HG03039 (cell line): ENCODE results near the gene GPATCH1.

Source experiments
- ATAC-seq: cut with Tn5 transposase; IDR thresholded peaks from one replicate; pipeline ENCODE4 v1.9.1; 2021; ENCODE audit warnings: mild to moderate bottlenecking, moderate library complexity; ENCODE audit not compliant: unreplicated experiment

Gene GPATCH1

GRCh38 chr19:33062902-33063301 is 18.1 kb upstream of the GPATCH1 start:
- ATAC-seq = no peak

DNA sequence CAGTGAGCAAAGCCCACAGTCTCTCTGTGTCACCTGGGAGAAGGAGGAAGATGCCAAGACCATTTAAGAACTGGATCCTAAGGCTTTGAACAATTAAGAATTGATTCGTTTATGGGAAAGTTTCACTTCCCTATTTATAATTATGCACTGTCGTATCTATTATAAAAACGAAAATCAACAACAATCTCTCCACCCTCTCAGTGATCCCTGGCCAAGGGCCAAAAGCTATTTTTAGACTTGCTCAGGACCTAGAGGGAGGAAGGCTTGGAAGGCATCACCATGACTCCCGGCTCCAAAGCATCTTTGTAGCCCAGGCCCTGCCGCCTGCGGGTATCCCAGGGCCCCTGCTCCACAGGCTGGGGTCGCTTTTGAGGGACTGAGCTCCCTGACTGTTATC is 17.6 kb upstream of the GPATCH1 start:
- no peak for ATAC-seq

DNA sequence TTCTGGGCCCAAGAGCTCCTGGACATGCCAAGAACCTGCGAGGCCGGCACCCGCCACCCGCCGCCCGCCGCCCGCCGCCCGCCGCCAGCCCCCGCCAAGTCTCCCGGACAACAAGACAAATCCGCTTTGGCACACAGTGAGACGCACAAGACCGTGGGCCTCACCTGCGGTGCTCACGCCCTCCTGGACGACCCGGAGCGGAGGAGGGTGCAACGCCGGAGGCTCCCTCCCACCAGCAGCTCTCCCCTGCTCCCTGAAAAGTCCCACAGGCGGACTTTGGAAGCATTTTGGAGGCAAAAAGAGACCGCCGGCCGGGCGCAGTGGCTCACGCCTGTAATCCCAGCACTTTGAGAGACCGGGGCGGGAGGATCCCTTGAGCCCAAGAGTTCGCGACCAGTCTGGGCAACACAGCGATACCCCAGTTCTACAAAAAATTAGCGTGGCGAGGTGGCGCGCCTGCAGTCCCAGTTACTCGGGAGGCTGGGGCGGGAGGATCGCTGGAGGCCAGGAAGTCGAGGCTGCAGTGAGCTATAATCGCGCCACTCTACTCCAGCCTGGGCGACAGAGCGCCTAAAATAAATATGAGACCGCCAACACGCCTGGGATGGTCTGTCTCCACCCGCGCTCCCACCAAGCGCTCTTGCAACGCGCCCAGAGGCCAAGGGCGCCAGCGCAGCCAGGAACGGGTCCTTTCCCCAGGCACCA is 17.1 kb upstream of the GPATCH1 start:
- peak; percentile 4 for ATAC-seq

- peak; percentile 24 for ATAC-seq
Observed at GRCh38 chr19:33064458-33064791, 16.6 kb upstream of the GPATCH1 start.

GRCh38 chr19:33064792-33065550 is 16.0 kb upstream of the GPATCH1 start, which contains the start of gene RHPN2:
Gene RHPN2 (minus strand): TSS chr19:33064888. CDS start chr19:33064852, 36 bp downstream.
- peak; percentile 44 for ATAC-seq

GRCh38 chr19:33066543-33066942 is 14.4 kb upstream of the GPATCH1 start:
- ATAC-seq = no peak

- no peak for ATAC-seq
Observed at GRCh38 chr19:33067121-33067520, 13.9 kb upstream of the GPATCH1 start.

GRCh38 chr19:33071887-33072286 is 9.1 kb upstream of the GPATCH1 start:
- ATAC-seq = no peak

GRCh38 chr19:33075519-33075918 is 5.5 kb upstream of the GPATCH1 start:
- ATAC-seq = no peak

GRCh38 chr19:33085570-33086128 is 4.7 kb downstream of the GPATCH1 start:
- no peak for ATAC-seq

GRCh38 chr19:33086955-33087354 is 6.0 kb downstream of the GPATCH1 start:
- no peak for ATAC-seq

GRCh38 chr19:33089010-33089409 is 8.0 kb downstream of the GPATCH1 start:
- no peak for ATAC-seq

- no peak for ATAC-seq
Observed at GRCh38 chr19:33090179-33090578, 9.2 kb downstream of the GPATCH1 start.

DNA sequence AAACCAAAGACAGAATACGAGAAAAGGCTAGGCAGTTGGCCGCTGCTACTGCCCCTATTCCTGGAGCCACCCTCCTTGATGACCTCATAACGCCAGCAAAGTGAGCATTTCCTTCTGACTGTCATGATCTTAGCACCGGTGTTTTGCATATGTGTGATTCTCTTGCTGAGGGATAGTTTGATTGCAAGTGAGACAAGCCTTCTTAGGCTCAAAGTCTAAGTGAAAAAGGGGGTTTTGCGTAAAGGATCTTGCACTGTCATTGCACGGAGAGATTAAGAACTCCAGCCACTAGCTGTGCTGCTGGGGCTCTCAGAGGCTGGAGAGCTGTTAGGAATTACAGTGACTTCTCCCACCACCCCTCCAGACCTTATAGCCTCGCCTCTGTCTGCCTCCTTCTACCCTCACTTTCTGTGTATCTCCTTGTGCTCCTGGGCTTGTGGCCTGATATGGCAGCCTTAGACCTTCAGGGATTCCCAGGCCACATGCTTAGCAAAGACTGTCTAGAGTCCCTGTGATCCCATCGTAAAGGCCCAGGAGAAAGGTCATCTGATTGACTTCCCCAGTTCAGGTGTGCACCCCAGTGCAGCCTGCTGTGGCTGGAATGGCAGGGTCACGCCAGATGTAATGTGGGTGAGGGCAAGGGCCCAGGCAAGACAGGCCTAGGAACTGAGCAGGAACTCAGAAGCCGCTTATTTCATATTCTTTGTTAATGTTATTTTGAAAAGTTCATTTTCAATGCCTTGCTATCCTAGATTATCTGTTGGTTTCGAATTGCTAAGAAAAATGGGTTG is 12.6 kb downstream of the GPATCH1 start:
- no peak for ATAC-seq

DNA sequence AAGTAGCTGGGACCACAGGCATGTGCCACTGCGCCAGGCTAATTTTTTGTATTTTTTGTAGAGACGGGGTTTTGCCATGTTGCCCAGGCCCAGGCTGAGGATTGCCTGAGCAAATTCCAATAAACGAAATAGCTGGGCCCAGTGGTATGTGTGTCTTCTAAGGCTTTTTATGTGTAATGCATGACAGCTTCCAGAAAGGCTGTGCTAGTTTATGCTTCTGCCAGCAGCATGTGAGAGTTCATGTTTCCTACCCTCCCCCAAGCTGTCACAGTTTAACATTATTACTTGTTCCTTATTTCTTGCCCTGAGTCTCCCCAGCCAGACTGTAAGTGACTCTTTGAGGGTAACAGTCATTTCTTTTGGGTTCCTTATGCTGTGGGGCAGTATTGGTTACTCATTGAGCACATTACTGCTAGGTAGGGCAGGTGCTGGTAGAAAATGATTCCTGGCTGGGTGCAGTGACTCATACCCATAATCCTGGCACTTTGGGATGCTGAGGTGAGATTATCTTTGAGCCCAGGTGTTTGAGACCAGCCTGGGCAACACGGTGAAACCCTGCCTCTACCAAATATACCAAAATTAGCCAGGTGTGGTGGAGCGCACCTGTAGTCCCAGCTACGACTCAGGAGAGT is 13.6 kb downstream of the GPATCH1 start:
- ATAC-seq = no peak

- ATAC-seq = no peak
Observed at GRCh38 chr19:33096005-33096404, 15.0 kb downstream of the GPATCH1 start.

- ATAC-seq = no peak
Observed at GRCh38 chr19:33098055-33098534, 17.1 kb downstream of the GPATCH1 start.

DNA sequence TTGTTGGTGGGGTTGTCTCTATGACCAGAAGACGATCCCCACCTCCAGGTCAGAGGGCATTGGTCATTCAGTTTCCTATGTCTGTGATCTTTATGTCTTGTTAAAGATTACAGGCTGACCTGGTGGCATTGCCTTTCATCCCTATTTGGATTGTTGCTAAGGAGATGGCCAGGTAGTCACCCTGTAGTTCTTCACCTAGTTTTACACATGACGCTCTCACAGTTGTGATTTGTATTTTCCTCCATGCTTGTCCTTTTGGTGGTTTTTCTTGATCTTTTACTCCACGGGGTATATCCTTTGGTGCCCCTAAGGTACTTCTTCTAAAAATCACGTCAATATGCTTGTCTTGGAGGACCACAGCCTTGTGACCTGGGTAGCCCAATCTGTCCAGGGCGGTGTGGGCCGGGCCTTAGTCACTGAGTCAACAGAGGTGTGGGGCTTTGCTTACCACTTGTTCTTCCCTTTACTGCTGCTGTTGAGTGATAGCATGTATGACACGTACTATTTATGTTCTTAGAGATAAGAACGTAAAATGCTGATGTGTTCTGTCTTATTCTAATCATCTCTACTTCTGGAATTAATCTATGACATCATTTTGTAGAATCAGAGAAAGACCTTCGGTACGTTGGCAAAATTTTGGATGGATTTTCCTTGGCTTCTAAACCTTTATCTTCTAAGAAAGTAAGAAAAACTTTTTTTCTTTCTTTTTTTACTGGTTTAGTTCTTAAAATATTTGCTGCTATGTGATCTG is 20.1 kb downstream of the GPATCH1 start:
- ATAC-seq = no peak

DNA sequence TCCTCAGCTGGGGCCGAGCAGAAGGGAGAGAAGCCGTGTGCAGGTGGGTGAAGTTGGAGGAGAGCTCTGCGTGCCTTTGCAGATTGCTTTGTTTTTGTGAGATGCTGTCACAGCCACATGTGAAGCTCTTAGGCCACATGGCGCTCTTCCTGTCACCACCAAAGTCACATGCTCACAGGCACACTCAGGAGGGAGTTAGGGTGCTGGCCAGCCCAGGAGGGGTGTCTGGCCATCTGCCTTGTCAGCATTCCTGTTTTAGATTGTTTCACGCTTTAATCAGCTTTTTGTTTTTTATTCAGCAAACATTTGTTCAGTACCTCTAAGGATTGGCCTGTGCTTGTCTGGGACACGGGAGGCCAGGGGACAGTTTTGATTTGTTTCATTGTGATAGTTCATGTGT is 21.9 kb downstream of the GPATCH1 start:
- no peak for ATAC-seq

DNA sequence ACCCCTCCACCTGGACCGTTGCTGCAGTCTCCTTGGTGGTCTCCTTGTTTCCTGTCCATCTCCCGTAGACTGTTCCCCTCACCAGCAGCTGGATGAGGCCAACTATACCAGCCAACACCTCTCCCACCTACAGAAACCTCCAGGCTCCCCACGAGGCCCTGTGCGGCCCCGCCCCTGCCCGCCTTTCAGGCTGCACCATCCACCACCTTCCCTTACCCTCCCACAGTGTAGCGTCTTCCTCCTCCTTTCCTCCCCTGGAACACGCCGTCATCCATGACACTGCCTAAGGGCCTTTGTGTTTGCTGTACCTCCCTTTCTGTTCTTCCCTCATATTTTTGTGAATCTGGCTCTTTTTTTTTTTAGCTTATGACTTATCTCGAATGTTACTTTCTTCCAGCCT is 27.2 kb downstream of the GPATCH1 start:
- ATAC-seq = no peak
